Tibial artery (tissue), 4 donors: Measurements from ENCODE around the gene PTPRH.

ENCODE experiments used
- DNase-seq, 2 donors: peaks; one replicate each; pipeline ENCODE4 v3.0.0-alpha.2; 2019
- H3K27ac ChIP-seq, 2 donors: fragments of 200-600 bp; sonication (generic) in 1 of 2; 1 replicate in 1 of 2; 2 replicates in 1 of 2; pipeline ENCODE4 v1.5.1; 2018 to 2019; ENCODE audit warnings: mild to moderate bottlenecking in 1 of 2
- H3K27me3 ChIP-seq, 2 donors: fragments of 200-600 bp; sonication (generic) in 1 of 2; one replicate each; pipeline versions ENCODE4 v1.5.1 to v1.6.0; 2016 to 2019
- H3K36me3 ChIP-seq, 3 donors: fragments of 200-600 bp; sonication (generic) in 2 of 3; one replicate each; pipeline ENCODE4 v1.5.1; 2016 to 2019; ENCODE audit warnings: mild to moderate bottlenecking in 2 of 3
- H3K4me1 ChIP-seq, 4 donors: fragments of 200-600 bp; sonication (generic) in 2 of 4; 1 replicate in 3 of 4; 2 replicates in 1 of 4; pipeline ENCODE4 v1.5.1; 2016 to 2019
- H3K4me3 ChIP-seq, 2 donors: fragments of 200-600 bp; sonication (generic) in 1 of 2; 1 replicate in 1 of 2; 2 replicates in 1 of 2; pipeline ENCODE4 v1.5.1; 2018 to 2019; ENCODE audit warnings: mild to moderate bottlenecking in 2 of 2
- H3K9me3 ChIP-seq, 3 donors: fragments of 200-600 bp; sonication (generic) in 1 of 3; one replicate each; pipeline ENCODE4 v1.5.1; 2016 to 2019
- CTCF ChIP-seq, 2 experiments: fragments of 200-600 bp in 1 of 2; fragments of 450-650 bp in 1 of 2; IDR thresholded peaks; one replicate each; pipeline ENCODE4 v1.5.1; 2017 to 2019; ENCODE audit warnings: antibody characterized with exemption in 2 of 2, mild to moderate bottlenecking in 1 of 2, moderate library complexity in 1 of 2
- intact Hi-C: fragments of 100-400 bp; cut with DNase I; formaldehyde crosslinking; loops from one replicate; pipeline ENCODE4 v1.15.0; 2023; ENCODE audit warnings: low total_unique reads

Gene PTPRH

GRCh38 chr19:55131421-55131820 lies 77.9 kb downstream of the PTPRH start:
- Histone ChIP-seq H3K9me3 (no peaks in the 10 kb centered on the region), H3K4me3 (no peak overlapping the region), H3K27ac (no peak overlapping the region), H3K36me3 (no peaks in the 10 kb centered on the region), H3K27me3 (peaks cover 0 to 64% of the 10 kb centered on the region in 2 donors), H3K4me1 (no peaks in the 10 kb centered on the region)
- TF ChIP-seq CTCF (IDR thresholded peaks at IDR 0.05), result no peak
- intact Hi-C loops, result no loop called here
- DNase-seq, result no peak
